Liver (tissue), 9 donors: Measurements from ENCODE around the gene MYADML2. TPM values are rescaled to one million over a fixed set of nuclear protein-coding genes. Genes with fewer than 3 reads are reported as not detected.

Experiments
- DNase-seq: peaks from one replicate; pipeline ENCODE4 v3.0.0-alpha.2; 2017; ENCODE audit warnings: low spot score
- H3K27ac ChIP-seq, 2 donors: one replicate each; pipeline ENCODE4 v1.7.0; 2013; ENCODE audit warnings: inconsistent platforms in 2 of 2, low read length in 2 of 2, control low read depth in 1 of 2, low read depth in 1 of 2, mild to moderate bottlenecking in 1 of 2
- H3K27me3 ChIP-seq, 4 donors: one replicate each; pipeline versions ENCODE4 v1.6.1 to v1.7.0; 2013; ENCODE audit warnings: low read length in 3 of 4, inconsistent platforms in 1 of 4, mild to moderate bottlenecking in 1 of 4, moderate library complexity in 1 of 4; ENCODE audit not compliant: control insufficient read depth in 4 of 4, insufficient read depth in 4 of 4
- H3K36me3 ChIP-seq, 4 donors: one replicate each; pipeline versions ENCODE4 v1.6.1 to v1.7.0; 2013; ENCODE audit warnings: low read length in 3 of 4, mild to moderate bottlenecking in 3 of 4, low read depth in 1 of 4, moderate library complexity in 1 of 4; ENCODE audit not compliant: control insufficient read depth in 4 of 4, insufficient read depth in 3 of 4
- H3K4me1 ChIP-seq, 4 donors: one replicate each; pipeline versions ENCODE4 v1.6.1 to v1.7.0; 2013; ENCODE audit warnings: low read length in 3 of 4, mild to moderate bottlenecking in 3 of 4, moderate library complexity in 1 of 4; ENCODE audit not compliant: control insufficient read depth in 4 of 4, insufficient read depth in 4 of 4
- H3K4me3 ChIP-seq, 3 donors: one replicate each; pipeline versions ENCODE4 v1.6.1 to v1.7.0; 2013; ENCODE audit warnings: low read length in 3 of 3, control low read depth in 1 of 3, low read depth in 1 of 3, mild to moderate bottlenecking in 1 of 3
- H3K9ac ChIP-seq, 2 donors: one replicate each; pipeline ENCODE4 v1.7.0; 2013; ENCODE audit warnings: low read length in 2 of 2, mild to moderate bottlenecking in 2 of 2, moderate library complexity in 2 of 2, control low read depth in 1 of 2, low read depth in 1 of 2
- H3K9me3 ChIP-seq, 4 donors: one replicate each; pipeline versions ENCODE4 v1.6.1 to v1.7.0; 2013; ENCODE audit warnings: low read length in 3 of 4; ENCODE audit not compliant: control insufficient read depth in 4 of 4
- EGR1 ChIP-seq, 2 donors: IDR thresholded peaks; 2 replicates each; pipeline ENCODE4 v1.6.1; 2016 to 2018; ENCODE audit warnings: antibody characterized with exemption in 2 of 2, low read depth in 2 of 2
- FOXA1 ChIP-seq: IDR thresholded peaks from 2 replicates; pipeline ENCODE4 v1.6.1; 2016; ENCODE audit warnings: antibody characterized with exemption
- FOXA2 ChIP-seq: IDR thresholded peaks from 2 replicates; pipeline ENCODE4 v1.6.1; 2016; ENCODE audit warnings: antibody characterized with exemption
- GABPA ChIP-seq, 2 donors: IDR thresholded peaks in 1 of 2; conservative IDR thresholded peaks in 1 of 2; 2 replicates each; pipeline ENCODE4 v1.6.1; 2016; ENCODE audit warnings: antibody characterized with exemption in 2 of 2, mild to moderate bottlenecking in 1 of 2, moderate library complexity in 1 of 2
- HNF4A ChIP-seq, 2 donors: conservative IDR thresholded peaks; 2 replicates each; pipeline ENCODE4 v1.6.1; 2016; ENCODE audit warnings: antibody characterized with exemption in 2 of 2, mild to moderate bottlenecking in 2 of 2
- HNF4G ChIP-seq: IDR thresholded peaks from 2 replicates; pipeline ENCODE4 v1.6.1; 2016; ENCODE audit warnings: antibody characterized with exemption
- JUND ChIP-seq, 2 donors: IDR thresholded peaks; 2 replicates each; pipeline ENCODE4 v1.6.1; 2016; ENCODE audit warnings: antibody characterized with exemption in 2 of 2
- NR2F2 ChIP-seq: IDR thresholded peaks from 2 replicates; pipeline ENCODE4 v1.6.1; 2016; ENCODE audit warnings: antibody characterized with exemption
- RAD21 ChIP-seq, 2 donors: IDR thresholded peaks; 2 replicates each; pipeline ENCODE4 v1.6.1; 2016; ENCODE audit warnings: antibody characterized with exemption in 2 of 2, mild to moderate bottlenecking in 2 of 2
- RXRA ChIP-seq, 2 donors: IDR thresholded peaks; 2 replicates each; pipeline ENCODE4 v1.6.1; 2017 to 2018; ENCODE audit warnings: antibody characterized with exemption in 2 of 2, mild to moderate bottlenecking in 1 of 2
- SP1 ChIP-seq: IDR thresholded peaks from 2 replicates; pipeline ENCODE4 v1.6.1; 2018; ENCODE audit warnings: antibody characterized with exemption, mild to moderate bottlenecking
- WGBS: extraction: QIAGEN DNeasy Blood & Tissue Kit; methylation state at CpG from one replicate; pipeline ENCODE4 v1.1.7; 2013; 5-methylcytosine and 5-hydroxymethylcytosine counted together
- polyA plus RNA-seq, 2 donors: library from polyadenylated mRNA; stranded (reverse) in 1 of 2; unstranded in 1 of 2; fragments of 200-250 nt in 1 of 2; fragments of >200 nt in 1 of 2; fragmentation: Nextera tagmentation in 1 of 2; extraction: Ambion mirVana in 1 of 2; gene quantifications; one replicate each; pipeline versions ENCODE4 v1.2.1 to v1.2.3, GENCODE V29; 2013 to 2015
- total RNA-seq, 2 donors: library from RNA; depleted of rRNA; stranded (reverse); fragments of >200 nt; gene quantifications; one replicate each; pipeline ENCODE4 v1.2.3, GENCODE V29; 2014
- TF ChIP-seq, protein P1 (sequence below): IDR thresholded peaks from 2 replicates; pipeline ENCODE4 v1.6.1; 2016; ENCODE audit warnings: antibody characterized with exemption
- TF ChIP-seq, protein P2 (sequence below): IDR thresholded peaks from 2 replicates; pipeline ENCODE4 v1.6.1; 2016; ENCODE audit warnings: antibody characterized with exemption
- TF ChIP-seq, protein P3 (sequence below): IDR thresholded peaks from 2 replicates; pipeline ENCODE4 v1.6.1; 2016; ENCODE audit warnings: antibody characterized with exemption, mild to moderate bottlenecking
- TF ChIP-seq, protein P4 (sequence below): fragments of 150-350 bp; IDR thresholded peaks from 2 replicates; pipeline ENCODE4 v1.5.1; 2017; ENCODE audit warnings: improper control_type of control experiment, low read depth, low read length; ENCODE audit not compliant: missing input control
- donor health status: healthy.
- donor health status: healthy.
- donor health status: healthy.
- donor health status: healthy.
- donor health status: healthy.

MYADML2 gene
- total and polyA plus RNA-seq, 4 donors: not detected

DNA sequence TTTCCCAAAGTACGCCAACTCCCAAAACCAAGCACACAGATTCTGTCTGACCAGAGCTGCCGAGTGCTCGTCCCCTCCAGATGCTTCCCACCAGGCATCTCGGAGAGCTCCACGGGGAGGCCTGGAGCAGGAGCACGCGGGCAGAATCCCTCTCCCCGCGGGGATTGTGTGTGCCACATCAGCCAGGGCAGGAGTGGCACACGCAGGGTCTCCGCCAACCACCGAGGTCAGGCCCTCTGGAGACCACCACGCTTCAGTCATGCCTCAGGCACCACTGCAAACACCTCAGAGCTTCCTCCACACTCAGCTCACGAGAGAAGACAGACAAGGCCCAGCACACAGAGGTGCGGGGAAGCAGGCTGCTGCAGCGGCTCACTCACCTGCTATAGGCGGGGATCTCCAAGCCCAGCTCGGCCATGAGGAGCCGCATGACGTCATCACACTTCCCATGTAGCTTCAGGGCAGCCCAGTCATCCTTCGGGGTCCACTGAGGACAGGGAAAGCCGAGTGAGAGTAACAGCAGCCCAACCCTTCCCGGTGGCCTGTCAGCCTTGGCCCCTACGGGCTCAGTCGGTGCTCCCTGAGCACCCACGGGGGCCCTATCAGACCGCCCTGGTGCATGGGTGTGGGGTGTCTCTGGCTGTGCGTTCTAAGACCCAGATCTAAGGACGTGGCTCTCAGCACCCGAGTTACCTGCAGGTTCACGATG lies 33.5 kb downstream of the MYADML2 start (continued):
- no peak for TF ChIP-seq HNF4A (conservative IDR thresholded peaks at IDR 0.05)
- TF ChIP-seq, protein P1, sequence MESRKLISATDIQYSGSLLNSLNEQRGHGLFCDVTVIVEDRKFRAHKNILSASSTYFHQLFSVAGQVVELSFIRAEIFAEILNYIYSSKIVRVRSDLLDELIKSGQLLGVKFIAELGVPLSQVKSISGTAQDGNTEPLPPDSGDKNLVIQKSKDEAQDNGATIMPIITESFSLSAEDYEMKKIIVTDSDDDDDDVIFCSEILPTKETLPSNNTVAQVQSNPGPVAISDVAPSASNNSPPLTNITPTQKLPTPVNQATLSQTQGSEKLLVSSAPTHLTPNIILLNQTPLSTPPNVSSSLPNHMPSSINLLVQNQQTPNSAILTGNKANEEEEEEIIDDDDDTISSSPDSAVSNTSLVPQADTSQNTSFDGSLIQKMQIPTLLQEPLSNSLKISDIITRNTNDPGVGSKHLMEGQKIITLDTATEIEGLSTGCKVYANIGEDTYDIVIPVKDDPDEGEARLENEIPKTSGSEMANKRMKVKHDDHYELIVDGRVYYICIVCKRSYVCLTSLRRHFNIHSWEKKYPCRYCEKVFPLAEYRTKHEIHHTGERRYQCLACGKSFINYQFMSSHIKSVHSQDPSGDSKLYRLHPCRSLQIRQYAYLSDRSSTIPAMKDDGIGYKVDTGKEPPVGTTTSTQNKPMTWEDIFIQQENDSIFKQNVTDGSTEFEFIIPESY: no peak
- no peak for TF ChIP-seq NR2F2
- TF ChIP-seq RAD21 (IDR thresholded peaks at IDR 0.05): no peak
- no peak for TF ChIP-seq FOXA2
- no peak for TF ChIP-seq RXRA (IDR thresholded peaks at IDR 0.05)
- TF ChIP-seq, protein P2, sequence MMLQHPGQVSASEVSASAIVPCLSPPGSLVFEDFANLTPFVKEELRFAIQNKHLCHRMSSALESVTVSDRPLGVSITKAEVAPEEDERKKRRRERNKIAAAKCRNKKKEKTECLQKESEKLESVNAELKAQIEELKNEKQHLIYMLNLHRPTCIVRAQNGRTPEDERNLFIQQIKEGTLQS: no peak

DNA sequence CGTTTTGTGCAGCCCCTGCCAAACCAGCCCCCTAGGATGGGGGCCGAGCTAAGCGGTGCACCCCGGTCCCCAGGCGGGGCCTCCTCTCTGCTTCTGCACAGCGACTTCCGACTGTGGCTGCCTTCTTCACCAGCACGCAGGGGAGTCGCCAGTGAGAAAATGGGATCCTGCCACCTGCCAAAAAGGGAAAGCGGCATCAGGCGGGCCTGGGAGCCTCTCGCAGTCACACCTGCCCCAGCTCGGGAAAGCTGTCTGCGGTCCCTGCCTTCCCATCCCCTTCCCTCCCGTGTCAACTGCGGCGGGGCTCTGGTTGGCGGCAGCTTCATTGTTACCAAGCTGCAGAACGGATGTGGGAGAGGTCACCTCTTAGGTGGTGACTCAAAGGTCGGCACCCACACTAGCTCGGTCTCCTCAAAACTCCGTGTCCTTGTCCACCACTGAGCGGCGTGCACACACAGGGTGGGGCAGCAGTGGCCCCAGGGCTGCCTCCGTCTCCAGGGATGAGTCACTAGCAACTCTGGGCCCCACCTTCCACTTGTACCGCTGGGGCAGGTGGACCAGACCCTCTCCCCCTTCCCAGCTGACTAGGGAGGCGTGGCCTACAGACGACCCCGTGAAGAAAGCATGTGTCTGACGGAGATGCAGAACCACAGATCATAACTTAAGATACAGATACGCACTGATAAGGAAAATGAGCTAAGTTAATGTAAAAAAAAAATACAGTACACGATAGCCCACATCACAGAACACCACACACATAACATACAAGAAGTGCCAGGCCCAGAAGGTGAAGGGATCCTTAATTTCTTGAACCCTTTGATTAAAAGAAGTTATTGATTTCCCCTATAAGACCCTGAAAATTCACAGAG lies 34.4 kb downstream of the MYADML2 start:
- H3K4me3 ChIP-seq: no peak overlapping the region
- WGBS: 94% methylated on average over 32 of the region's 32 CpGs
- H3K9me3 ChIP-seq: no peaks in the 10 kb centered on the region
- no peak overlapping the region for H3K27ac ChIP-seq
- no peak for DNase-seq
- H3K4me1 ChIP-seq: peaks cover 15 to 46% (median 27%) of the 10 kb centered on the region in 4 donors
- H3K9ac ChIP-seq: no peak overlapping the region
- H3K27me3 ChIP-seq: no peaks in the 10 kb centered on the region
- peaks cover 12 to 38% (median 19%) of the 10 kb centered on the region in 4 donors for H3K36me3 ChIP-seq
- TF ChIP-seq EGR1 (IDR thresholded peaks at IDR 0.05; ENCODE audit: low read depth in 2 of 2): no peak
- no peak for TF ChIP-seq JUND (IDR thresholded peaks at IDR 0.05)
- TF ChIP-seq HNF4G: no peak
- TF ChIP-seq HNF4A (conservative IDR thresholded peaks at IDR 0.05): no peak
- TF ChIP-seq NR2F2: no peak
- TF ChIP-seq, protein P3, sequence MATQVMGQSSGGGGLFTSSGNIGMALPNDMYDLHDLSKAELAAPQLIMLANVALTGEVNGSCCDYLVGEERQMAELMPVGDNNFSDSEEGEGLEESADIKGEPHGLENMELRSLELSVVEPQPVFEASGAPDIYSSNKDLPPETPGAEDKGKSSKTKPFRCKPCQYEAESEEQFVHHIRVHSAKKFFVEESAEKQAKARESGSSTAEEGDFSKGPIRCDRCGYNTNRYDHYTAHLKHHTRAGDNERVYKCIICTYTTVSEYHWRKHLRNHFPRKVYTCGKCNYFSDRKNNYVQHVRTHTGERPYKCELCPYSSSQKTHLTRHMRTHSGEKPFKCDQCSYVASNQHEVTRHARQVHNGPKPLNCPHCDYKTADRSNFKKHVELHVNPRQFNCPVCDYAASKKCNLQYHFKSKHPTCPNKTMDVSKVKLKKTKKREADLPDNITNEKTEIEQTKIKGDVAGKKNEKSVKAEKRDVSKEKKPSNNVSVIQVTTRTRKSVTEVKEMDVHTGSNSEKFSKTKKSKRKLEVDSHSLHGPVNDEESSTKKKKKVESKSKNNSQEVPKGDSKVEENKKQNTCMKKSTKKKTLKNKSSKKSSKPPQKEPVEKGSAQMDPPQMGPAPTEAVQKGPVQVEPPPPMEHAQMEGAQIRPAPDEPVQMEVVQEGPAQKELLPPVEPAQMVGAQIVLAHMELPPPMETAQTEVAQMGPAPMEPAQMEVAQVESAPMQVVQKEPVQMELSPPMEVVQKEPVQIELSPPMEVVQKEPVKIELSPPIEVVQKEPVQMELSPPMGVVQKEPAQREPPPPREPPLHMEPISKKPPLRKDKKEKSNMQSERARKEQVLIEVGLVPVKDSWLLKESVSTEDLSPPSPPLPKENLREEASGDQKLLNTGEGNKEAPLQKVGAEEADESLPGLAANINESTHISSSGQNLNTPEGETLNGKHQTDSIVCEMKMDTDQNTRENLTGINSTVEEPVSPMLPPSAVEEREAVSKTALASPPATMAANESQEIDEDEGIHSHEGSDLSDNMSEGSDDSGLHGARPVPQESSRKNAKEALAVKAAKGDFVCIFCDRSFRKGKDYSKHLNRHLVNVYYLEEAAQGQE: no peak
- TF ChIP-seq, protein P4, sequence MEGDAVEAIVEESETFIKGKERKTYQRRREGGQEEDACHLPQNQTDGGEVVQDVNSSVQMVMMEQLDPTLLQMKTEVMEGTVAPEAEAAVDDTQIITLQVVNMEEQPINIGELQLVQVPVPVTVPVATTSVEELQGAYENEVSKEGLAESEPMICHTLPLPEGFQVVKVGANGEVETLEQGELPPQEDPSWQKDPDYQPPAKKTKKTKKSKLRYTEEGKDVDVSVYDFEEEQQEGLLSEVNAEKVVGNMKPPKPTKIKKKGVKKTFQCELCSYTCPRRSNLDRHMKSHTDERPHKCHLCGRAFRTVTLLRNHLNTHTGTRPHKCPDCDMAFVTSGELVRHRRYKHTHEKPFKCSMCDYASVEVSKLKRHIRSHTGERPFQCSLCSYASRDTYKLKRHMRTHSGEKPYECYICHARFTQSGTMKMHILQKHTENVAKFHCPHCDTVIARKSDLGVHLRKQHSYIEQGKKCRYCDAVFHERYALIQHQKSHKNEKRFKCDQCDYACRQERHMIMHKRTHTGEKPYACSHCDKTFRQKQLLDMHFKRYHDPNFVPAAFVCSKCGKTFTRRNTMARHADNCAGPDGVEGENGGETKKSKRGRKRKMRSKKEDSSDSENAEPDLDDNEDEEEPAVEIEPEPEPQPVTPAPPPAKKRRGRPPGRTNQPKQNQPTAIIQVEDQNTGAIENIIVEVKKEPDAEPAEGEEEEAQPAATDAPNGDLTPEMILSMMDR: no peak
- TF ChIP-seq, protein P2: no peak
- no peak for TF ChIP-seq SP1
- no peak for TF ChIP-seq FOXA1
- TF ChIP-seq, protein P1: no peak
- TF ChIP-seq GABPA (IDR thresholded peaks at IDR 0.05 in 1 of 2, conservative IDR thresholded peaks at IDR 0.05 in 1 of 2): no peak
- TF ChIP-seq FOXA2: no peak
- no peak for TF ChIP-seq RAD21 (IDR thresholded peaks at IDR 0.05)
